Keratinocyte (primary cell): Measurements from ENCODE around the gene PRG3.

ENCODE experiments used
- CTCF ChIP-seq, 3 experiments: IDR thresholded peaks in 1 of 3; conservative IDR thresholded peaks in 1 of 3; optimal IDR thresholded peaks in 1 of 3; 2 replicates in 2 of 3; 3 replicates in 1 of 3; pipeline versions ENCODE3 to v1.5.1; 2011; ENCODE audit warnings: low read length in 3 of 3, mild to moderate bottlenecking in 3 of 3, moderate library complexity in 2 of 3, control low read depth in 1 of 3, inconsistent platforms in 1 of 3; ENCODE audit not compliant: insufficient read depth in 2 of 3; ENCODE audit errors: extremely low read depth in 1 of 3
- EZH2 ChIP-seq: IDR thresholded peaks from one replicate; pipeline ENCODE4 v1.6.1; 2012; ENCODE audit warnings: inconsistent platforms, mild to moderate bottlenecking, low read length, moderate library complexity

- no peak for TF ChIP-seq CTCF (optimal IDR thresholded peaks at IDR 0.05 in 1 of 3, IDR thresholded peaks at IDR 0.05 in 1 of 3, conservative IDR thresholded peaks at IDR 0.05 in 1 of 3; ENCODE audit: extremely low read depth in 1 of 3, insufficient read depth in 2 of 3, low read length in 3 of 3)
- TF ChIP-seq EZH2: no peak
These were observed 10.2 kb upstream of the PRG3 start for GRCh38 chr11:57391111-57391510.
